Muscle layer of colon (tissue), 2 donors: Measurements from ENCODE around the gene DYNC1H1.

Experiments used
- H3K27ac ChIP-seq: one replicate; pipeline ENCODE4 v1.7.0; 2013; ENCODE audit warnings: low read depth, mild to moderate bottlenecking, low read length, moderate library complexity
- H3K27me3 ChIP-seq, 2 donors: one replicate each; pipeline ENCODE4 v1.7.0; 2013; ENCODE audit warnings: low read length in 2 of 2, mild to moderate bottlenecking in 2 of 2; ENCODE audit not compliant: insufficient read depth in 2 of 2, control insufficient read depth in 1 of 2
- H3K36me3 ChIP-seq: one replicate; pipeline ENCODE4 v1.7.0; 2013; ENCODE audit warnings: mild to moderate bottlenecking, low read length; ENCODE audit not compliant: insufficient read depth
- H3K4me1 ChIP-seq: one replicate; pipeline ENCODE4 v1.7.0; 2013; ENCODE audit warnings: mild to moderate bottlenecking, low read length; ENCODE audit not compliant: insufficient read depth
- H3K4me3 ChIP-seq, 2 donors: one replicate each; pipeline ENCODE4 v1.7.0; 2013; ENCODE audit warnings: low read length in 2 of 2, low read depth in 1 of 2, mild to moderate bottlenecking in 1 of 2, moderate library complexity in 1 of 2
- H3K9ac ChIP-seq: one replicate; pipeline ENCODE4 v1.7.0; 2013; ENCODE audit warnings: low read length
- H3K9me3 ChIP-seq: one replicate; pipeline ENCODE4 v1.7.0; 2013; ENCODE audit warnings: mild to moderate bottlenecking, low read length
- donor health status: abdominal sarcoma.
- donor health status: Adenocarcinoma of cecum.

The DYNC1H1 gene

GRCh38 chr14:102046337-102047278 lies 82.2 kb downstream of the DYNC1H1 start:
- H3K9ac ChIP-seq, result no peak overlapping the region
- no peaks in the 10 kb centered on the region for H3K27me3 ChIP-seq
- no peak overlapping the region for H3K27ac ChIP-seq
- H3K36me3 ChIP-seq, result peaks cover 71% of the 10 kb centered on the region
- H3K4me3 ChIP-seq, result no peak overlapping the region
- H3K9me3 ChIP-seq, result no peaks in the 10 kb centered on the region
- peaks cover 10% of the 10 kb centered on the region for H3K4me1 ChIP-seq

DNA sequence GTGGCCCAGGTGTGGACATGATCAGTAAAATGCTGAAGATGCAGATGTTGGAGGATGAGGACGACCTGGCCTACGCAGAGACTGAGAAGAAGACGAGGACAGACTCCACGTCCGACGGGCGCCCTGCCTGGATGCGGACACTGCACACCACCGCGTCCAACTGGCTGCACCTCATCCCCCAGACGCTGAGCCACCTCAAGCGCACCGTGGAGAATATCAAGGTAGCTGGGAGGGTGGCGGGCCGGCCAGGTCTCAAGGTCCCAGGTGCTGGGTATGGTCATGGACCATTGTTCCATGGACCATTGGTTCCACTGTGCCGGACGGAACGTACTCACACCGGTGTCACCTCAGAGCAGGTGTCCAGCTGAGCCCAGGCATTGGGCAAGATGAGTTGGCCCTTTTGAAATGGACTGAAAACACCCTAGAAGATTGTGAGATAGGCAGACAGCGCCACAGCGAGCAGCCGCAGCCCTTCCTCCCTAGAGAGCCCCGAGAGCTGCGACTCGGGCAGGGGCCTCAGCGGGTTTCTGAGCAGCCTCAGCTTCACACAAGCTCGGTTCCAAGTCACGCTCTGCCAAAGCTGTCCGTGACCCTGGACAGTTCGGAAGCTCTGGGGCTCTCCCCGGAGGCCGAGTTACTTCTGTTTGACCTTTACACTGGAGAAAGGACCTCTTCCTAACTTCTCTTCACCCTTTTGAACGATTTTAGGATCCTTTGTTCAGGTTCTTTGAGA lies 83.6 kb downstream of the DYNC1H1 start:
- Histone ChIP-seq H3K9ac (no peak overlapping the region), H3K4me1 (peaks cover 10% of the 10 kb centered on the region), H3K36me3 (peaks cover 64% of the 10 kb centered on the region), H3K27ac (no peak overlapping the region), H3K27me3 (no peaks in the 10 kb centered on the region), H3K4me3 (no peak overlapping the region), H3K9me3 (no peaks in the 10 kb centered on the region)

DNA sequence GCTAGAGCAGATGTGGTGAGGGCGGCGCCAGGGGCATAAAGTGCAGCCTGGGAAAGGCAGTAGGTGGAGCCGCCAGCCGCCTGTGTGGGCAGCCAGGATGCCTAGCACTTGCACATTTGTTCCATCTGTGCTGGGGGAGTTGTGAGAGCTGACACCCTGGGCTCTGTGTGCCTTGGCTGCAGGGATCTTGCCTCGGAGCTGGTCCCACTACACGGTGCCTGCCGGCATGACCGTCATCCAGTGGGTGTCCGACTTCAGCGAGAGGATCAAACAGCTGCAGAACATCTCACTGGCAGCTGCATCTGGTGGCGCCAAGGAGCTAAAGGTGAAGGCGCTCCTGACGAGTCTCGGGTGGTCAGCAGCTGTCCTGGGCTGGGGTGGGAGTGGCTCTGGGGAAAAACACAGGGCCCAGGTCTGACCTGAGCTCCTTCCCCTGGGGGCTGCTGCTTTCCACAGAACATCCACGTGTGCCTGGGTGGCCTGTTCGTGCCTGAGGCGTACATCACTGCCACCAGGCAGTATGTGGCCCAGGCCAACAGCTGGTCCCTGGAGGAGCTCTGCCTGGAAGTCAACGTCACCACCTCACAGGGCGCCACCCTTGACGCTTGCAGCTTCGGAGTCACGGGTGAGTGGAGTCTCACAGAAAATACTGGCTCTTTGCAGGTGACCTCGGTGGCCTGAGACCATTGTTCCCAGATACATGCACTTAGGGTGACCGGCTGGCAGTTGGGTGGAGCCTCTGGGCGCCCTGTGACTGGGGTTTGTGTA lies 85.1 kb downstream of the DYNC1H1 start:
- Histone ChIP-seq H3K36me3 (peaks cover 49% of the 10 kb centered on the region), H3K4me1 (peaks cover 10% of the 10 kb centered on the region), H3K4me3 (no peak overlapping the region), H3K27ac (no peak overlapping the region), H3K27me3 (no peaks in the 10 kb centered on the region), H3K9me3 (no peaks in the 10 kb centered on the region), H3K9ac (no peak overlapping the region)

GRCh38 chr14:102050026-102050405 lies 85.6 kb downstream of the DYNC1H1 start:
- Histone ChIP-seq H3K4me1 (peaks cover 10% of the 10 kb centered on the region), H3K9ac (no peak overlapping the region), H3K4me3 (no peak overlapping the region), H3K9me3 (no peaks in the 10 kb centered on the region), H3K27me3 (no peaks in the 10 kb centered on the region), H3K27ac (no peak overlapping the region), H3K36me3 (peaks cover 43% of the 10 kb centered on the region)

GRCh38 chr14:102050625-102051024 lies 86.3 kb downstream of the DYNC1H1 start:
- Histone ChIP-seq H3K27ac (no peak overlapping the region), H3K27me3 (no peaks in the 10 kb centered on the region), H3K4me3 (no peak overlapping the region), H3K4me1 (peaks cover 10% of the 10 kb centered on the region), H3K36me3 (peaks cover 41% of the 10 kb centered on the region), H3K9me3 (no peaks in the 10 kb centered on the region), H3K9ac (no peak overlapping the region)

GRCh38 chr14:102052522-102052921 lies 88.1 kb downstream of the DYNC1H1 start:
- Histone ChIP-seq H3K36me3 (peaks cover 41% of the 10 kb centered on the region), H3K4me3 (no peak overlapping the region), H3K27ac (no peak overlapping the region), H3K27me3 (no peaks in the 10 kb centered on the region), H3K9me3 (no peaks in the 10 kb centered on the region), H3K4me1 (peaks cover 6% of the 10 kb centered on the region), H3K9ac (no peak overlapping the region)

GRCh38 chr14:102055181-102055901 lies 91.0 kb downstream of the DYNC1H1 start:
- Histone ChIP-seq H3K36me3 (peaks cover 13% of the 10 kb centered on the region), H3K9me3 (no peaks in the 10 kb centered on the region), H3K27me3 (no peaks in the 10 kb centered on the region), H3K4me3 (no peak overlapping the region), H3K4me1 (peaks cover 4% of the 10 kb centered on the region), H3K27ac (no peak overlapping the region), H3K9ac (no peak overlapping the region)

- Histone ChIP-seq H3K27ac (no peak overlapping the region), H3K36me3 (peaks cover 6% of the 10 kb centered on the region), H3K9me3 (no peaks in the 10 kb centered on the region), H3K27me3 (no peaks in the 10 kb centered on the region), H3K9ac (no peak overlapping the region), H3K4me3 (no peak overlapping the region), H3K4me1 (no peaks in the 10 kb centered on the region)
Measured at GRCh38 chr14:102056694-102057442, 92.5 kb downstream of the DYNC1H1 start.

GRCh38 chr14:102057480-102058114 lies 93.2 kb downstream of the DYNC1H1 start:
- H3K36me3 ChIP-seq, result peaks cover 2% of the 10 kb centered on the region

DNA sequence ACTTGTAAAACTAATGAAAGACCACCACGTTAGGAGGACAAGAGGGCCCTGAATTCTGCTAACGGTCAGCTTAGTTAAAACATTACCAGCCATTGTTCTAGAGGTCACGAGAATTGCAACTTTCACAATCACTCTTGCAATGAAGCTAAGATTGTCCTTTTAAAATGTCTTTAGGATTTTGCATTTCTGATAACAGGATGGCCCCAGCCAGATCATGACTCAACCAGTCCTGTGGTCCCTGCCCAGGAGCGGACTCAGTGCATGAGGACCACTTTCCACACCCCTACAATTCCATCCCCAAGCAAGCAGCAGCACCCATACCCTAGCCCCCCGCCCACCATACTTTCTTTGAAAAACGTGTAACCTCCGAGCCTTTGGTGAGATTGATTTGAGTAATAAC lies 93.8 kb downstream of the DYNC1H1 start:
- H3K27ac ChIP-seq, result no peak overlapping the region
- H3K9me3 ChIP-seq, result no peaks in the 10 kb centered on the region
- H3K27me3 ChIP-seq, result no peaks in the 10 kb centered on the region
- H3K9ac ChIP-seq, result no peak overlapping the region
- no peaks in the 10 kb centered on the region for H3K4me1 ChIP-seq
- H3K4me3 ChIP-seq, result no peak overlapping the region
- no peaks in the 10 kb centered on the region for H3K36me3 ChIP-seq

More at GRCh38 chr14:102057480-102058114, 93.2 kb downstream of the DYNC1H1 start:
- H3K4me3 ChIP-seq, result no peak overlapping the region
- H3K27me3 ChIP-seq, result no peaks in the 10 kb centered on the region
- no peaks in the 10 kb centered on the region for H3K4me1 ChIP-seq
- no peak overlapping the region for H3K9ac ChIP-seq
- H3K27ac ChIP-seq, result no peak overlapping the region
- no peaks in the 10 kb centered on the region for H3K9me3 ChIP-seq
